Progenitor cell of endocrine pancreas (in vitro differentiated cells): ENCODE results near the gene CERS6. TPM values are rescaled to one million over a fixed set of nuclear protein-coding genes. Genes with fewer than 3 reads are reported as not detected.

Experiments used
- DNase-seq: peaks from one replicate; pipeline ENCODE4 v3.0.0; 2021; ENCODE audit warnings: low spot score; ENCODE audit not compliant: unreplicated experiment
- H3K27ac Mint-ChIP-seq: 2 replicates; pipeline ENCODE4 v1.8.0; 2021; ENCODE audit warnings: mild to moderate bottlenecking, moderate library complexity, mixed read lengths
- H3K27me3 Mint-ChIP-seq: 2 replicates; pipeline ENCODE4 v1.8.0; 2021; ENCODE audit warnings: mixed read lengths
- H3K36me3 Mint-ChIP-seq: 2 replicates; pipeline ENCODE4 v1.8.0; 2022; ENCODE audit warnings: mixed read lengths; ENCODE audit not compliant: insufficient read depth
- H3K4me1 Mint-ChIP-seq: 2 replicates; pipeline ENCODE4 v1.8.0; 2021; ENCODE audit warnings: low read depth, mixed read lengths
- H3K4me3 Mint-ChIP-seq: 2 replicates; pipeline ENCODE4 v1.8.0; 2021; ENCODE audit warnings: low read depth, mild to moderate bottlenecking, moderate library complexity, mixed read lengths
- H3K9me3 Mint-ChIP-seq: 2 replicates; pipeline ENCODE4 v1.8.0; 2021; ENCODE audit warnings: low read depth, mixed read lengths
- CTCF ChIP-seq: fragments of 200-600 bp; sonication (generic); IDR thresholded peaks from one replicate; pipeline ENCODE4 v1.5.0; 2021; ENCODE audit warnings: antibody characterized with exemption, mild to moderate bottlenecking; ENCODE audit not compliant: unreplicated experiment
- total RNA-seq: library from RNA; stranded (reverse); gene quantifications from 2 replicates; pipeline ENCODE4 v1.2.1, GENCODE V29; 2021

CERS6 gene
- total RNA-seq, 1 donor from 2014 or later: 32.5 TPM

- Mint-ChIP-seq H3K27me3 (no peaks in the 10 kb centered on the region), H3K36me3 (peaks cover 23% of the 10 kb centered on the region), H3K27ac (no peak overlapping the region), H3K9me3 (peaks cover 5% of the 10 kb centered on the region), H3K4me1 (peaks cover 3% of the 10 kb centered on the region), H3K4me3 (no peak overlapping the region)
- no peak for TF ChIP-seq CTCF
- no peak for DNase-seq
These were observed 106.9 kb downstream of the CERS6 start for GRCh38 chr2:168562971-168563370.

GRCh38 chr2:168564641-168565040, 108.6 kb downstream of the CERS6 start:
- peaks cover 5% of the 10 kb centered on the region for H3K9me3 Mint-ChIP-seq

GRCh38 chr2:168565112-168565511, 109.0 kb downstream of the CERS6 start:
- H3K4me1 Mint-ChIP-seq: peaks cover 3% of the 10 kb centered on the region
- no peak overlapping the region for H3K4me3 Mint-ChIP-seq
- TF ChIP-seq CTCF: no peak
- H3K27ac Mint-ChIP-seq: no peak overlapping the region
- DNase-seq: no peak
- H3K9me3 Mint-ChIP-seq: peaks cover under 1% of the 10 kb centered on the region
- peaks cover 17% of the 10 kb centered on the region for H3K36me3 Mint-ChIP-seq
- H3K27me3 Mint-ChIP-seq: no peaks in the 10 kb centered on the region

More at GRCh38 chr2:168564641-168565040, 108.6 kb downstream of the CERS6 start:
- peaks cover 3% of the 10 kb centered on the region for H3K4me1 Mint-ChIP-seq
- TF ChIP-seq CTCF: no peak
- no peak overlapping the region for H3K4me3 Mint-ChIP-seq
- H3K27me3 Mint-ChIP-seq: no peaks in the 10 kb centered on the region
- no peak for DNase-seq
- no peak overlapping the region for H3K27ac Mint-ChIP-seq
- H3K36me3 Mint-ChIP-seq: peaks cover 20% of the 10 kb centered on the region

- no peaks in the 10 kb centered on the region for H3K9me3 Mint-ChIP-seq
- peaks cover 3% of the 10 kb centered on the region for H3K4me1 Mint-ChIP-seq
- no peak for TF ChIP-seq CTCF
- H3K36me3 Mint-ChIP-seq: peaks cover 14% of the 10 kb centered on the region
- H3K27ac Mint-ChIP-seq: no peak overlapping the region
- no peak overlapping the region for H3K4me3 Mint-ChIP-seq
- no peaks in the 10 kb centered on the region for H3K27me3 Mint-ChIP-seq
- no peak for DNase-seq
These were observed 109.4 kb downstream of the CERS6 start for GRCh38 chr2:168565512-168565911.

GRCh38 chr2:168566974-168567665, 111.0 kb downstream of the CERS6 start:
- Mint-ChIP-seq H3K9me3 (no peaks in the 10 kb centered on the region), H3K4me3 (no peak overlapping the region), H3K27ac (no peak overlapping the region), H3K36me3 (peaks cover 5% of the 10 kb centered on the region), H3K27me3 (no peaks in the 10 kb centered on the region), H3K4me1 (peaks cover 2% of the 10 kb centered on the region)
- no peak for TF ChIP-seq CTCF
- no peak for DNase-seq
